Breast epithelium (tissue), 4 donors: ENCODE results near the gene DDX39B. TPM values are rescaled to one million over a fixed set of nuclear protein-coding genes. Genes with fewer than 3 reads are reported as not detected.

ENCODE experiments used
- DNase-seq, 2 donors: peaks; one replicate each; pipeline ENCODE4 v3.0.0-alpha.2; 2019; ENCODE audit warnings: low spot score in 2 of 2
- H3K27ac ChIP-seq, 2 donors: fragments of 200-600 bp; sonication (generic) in 1 of 2; one replicate each; pipeline ENCODE4 v1.5.1; 2016 to 2019; ENCODE audit warnings: mild to moderate bottlenecking in 1 of 2
- H3K27me3 ChIP-seq, 2 donors: fragments of 200-600 bp; sonication (generic) in 1 of 2; one replicate each; pipeline versions ENCODE4 v1.5.1 to v1.6.0; 2017 to 2019; ENCODE audit warnings: control low read depth in 1 of 2, mild to moderate bottlenecking in 1 of 2
- H3K36me3 ChIP-seq: fragments of 200-600 bp; one replicate; pipeline ENCODE4 v1.5.1; 2019
- H3K4me1 ChIP-seq, 2 donors: fragments of 200-600 bp; sonication (generic); one replicate each; pipeline ENCODE4 v1.5.1; 2016 to 2019; ENCODE audit warnings: control low read depth in 1 of 2
- H3K4me3 ChIP-seq, 3 donors: fragments of 200-600 bp; sonication (generic); 1 replicate in 2 of 3; 2 replicates in 1 of 3; pipeline ENCODE4 v1.5.1; 2016 to 2019; ENCODE audit warnings: mild to moderate bottlenecking in 3 of 3, moderate library complexity in 2 of 3
- H3K9me3 ChIP-seq, 2 donors: fragments of 200-600 bp; sonication (generic) in 1 of 2; one replicate each; pipeline ENCODE4 v1.5.1; 2016 to 2019; ENCODE audit warnings: control low read depth in 1 of 2
- POLR2A ChIP-seq: fragments of 450-650 bp; IDR thresholded peaks from one replicate; pipeline ENCODE4 v1.6.1; 2016; ENCODE audit warnings: antibody characterized with exemption, mild to moderate bottlenecking, moderate library complexity
- POLR2AphosphoS5 ChIP-seq, 3 donors: sonication (generic); formaldehyde crosslinking; IDR thresholded peaks; one replicate each; pipeline ENCODE4 v1.6.1; 2017; ENCODE audit warnings: antibody characterized with exemption in 3 of 3
- intact Hi-C: fragments of 100-400 bp; cut with DNase I; formaldehyde crosslinking; loops from one replicate; pipeline ENCODE4 v1.15.1; 2023; ENCODE audit warnings: low total_unique reads
- total RNA-seq, 3 donors: library from RNA; depleted of rRNA; stranded (reverse); fragments of >200 nt; gene quantifications; one replicate each; pipeline ENCODE4 v1.1.0, GENCODE V29; 2016
- TF ChIP-seq, protein P1 (sequence below), 3 donors: fragments of 450-650 bp; IDR thresholded peaks; one replicate each; pipeline ENCODE4 v1.5.1; 2016 to 2017; ENCODE audit warnings: antibody characterized with exemption in 3 of 3, mild to moderate bottlenecking in 3 of 3, moderate library complexity in 3 of 3

Gene DDX39B
- total RNA-seq, 3 donors from 2014 or later, result 315 to 336 (median 334) TPM

DNA sequence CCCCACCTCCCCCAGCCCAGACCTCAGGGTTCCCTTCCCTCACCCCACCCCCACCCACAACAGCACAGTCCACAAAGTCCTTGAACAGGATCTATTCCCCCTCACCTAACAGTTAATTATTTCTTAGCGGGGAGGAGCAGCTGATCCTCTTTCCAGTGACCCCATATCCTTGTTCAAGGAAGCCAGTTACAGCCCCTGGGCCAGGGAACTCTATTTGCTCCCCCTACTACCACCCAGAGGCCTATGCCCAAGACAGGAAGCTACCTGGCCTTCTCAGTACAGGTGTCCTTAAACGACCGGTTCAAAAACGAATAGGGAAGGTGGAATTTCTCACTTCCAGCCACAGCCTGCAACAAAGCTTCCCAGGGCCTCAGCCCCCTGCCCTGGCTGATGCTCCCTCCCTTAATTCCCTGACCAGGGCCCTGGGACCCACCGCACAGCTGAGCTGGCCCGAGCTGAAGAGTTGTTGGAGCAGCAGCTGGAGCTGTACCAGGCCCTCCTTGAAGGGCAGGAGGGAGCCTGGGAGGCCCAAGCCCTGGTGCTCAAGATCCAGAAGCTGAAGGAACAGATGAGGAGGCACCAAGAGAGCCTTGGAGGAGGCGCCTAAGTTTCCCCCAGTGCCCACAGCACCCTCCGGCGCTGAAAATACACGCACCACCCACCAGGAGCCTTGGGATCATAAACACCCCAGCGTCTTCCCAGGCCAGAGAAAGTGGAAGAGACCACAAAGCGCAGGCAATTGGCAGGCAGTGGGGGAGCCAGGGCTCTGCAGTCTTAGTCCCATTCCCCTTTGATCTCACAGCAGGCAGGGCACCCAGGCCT, 12.3 kb downstream of the DDX39B start:
- no peaks in the 10 kb centered on the region for H3K9me3 ChIP-seq
- no peaks in the 10 kb centered on the region for H3K4me1 ChIP-seq
- no peak for DNase-seq
- peak overlapping the region in 1 of 2 donors; percentile 19 for H3K27ac ChIP-seq
- intact Hi-C loops, result no loop called here
- peaks cover 10% of the 10 kb centered on the region for H3K36me3 ChIP-seq
- TF ChIP-seq, protein P1, sequence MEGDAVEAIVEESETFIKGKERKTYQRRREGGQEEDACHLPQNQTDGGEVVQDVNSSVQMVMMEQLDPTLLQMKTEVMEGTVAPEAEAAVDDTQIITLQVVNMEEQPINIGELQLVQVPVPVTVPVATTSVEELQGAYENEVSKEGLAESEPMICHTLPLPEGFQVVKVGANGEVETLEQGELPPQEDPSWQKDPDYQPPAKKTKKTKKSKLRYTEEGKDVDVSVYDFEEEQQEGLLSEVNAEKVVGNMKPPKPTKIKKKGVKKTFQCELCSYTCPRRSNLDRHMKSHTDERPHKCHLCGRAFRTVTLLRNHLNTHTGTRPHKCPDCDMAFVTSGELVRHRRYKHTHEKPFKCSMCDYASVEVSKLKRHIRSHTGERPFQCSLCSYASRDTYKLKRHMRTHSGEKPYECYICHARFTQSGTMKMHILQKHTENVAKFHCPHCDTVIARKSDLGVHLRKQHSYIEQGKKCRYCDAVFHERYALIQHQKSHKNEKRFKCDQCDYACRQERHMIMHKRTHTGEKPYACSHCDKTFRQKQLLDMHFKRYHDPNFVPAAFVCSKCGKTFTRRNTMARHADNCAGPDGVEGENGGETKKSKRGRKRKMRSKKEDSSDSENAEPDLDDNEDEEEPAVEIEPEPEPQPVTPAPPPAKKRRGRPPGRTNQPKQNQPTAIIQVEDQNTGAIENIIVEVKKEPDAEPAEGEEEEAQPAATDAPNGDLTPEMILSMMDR (IDR thresholded peaks at IDR 0.05), result no peak
- TF ChIP-seq POLR2A (no peak), POLR2AphosphoS5 (IDR thresholded peaks at IDR 0.05) (no peak)
- no peak overlapping the region for H3K4me3 ChIP-seq
- H3K27me3 ChIP-seq, result no peaks in the 10 kb centered on the region

DNA sequence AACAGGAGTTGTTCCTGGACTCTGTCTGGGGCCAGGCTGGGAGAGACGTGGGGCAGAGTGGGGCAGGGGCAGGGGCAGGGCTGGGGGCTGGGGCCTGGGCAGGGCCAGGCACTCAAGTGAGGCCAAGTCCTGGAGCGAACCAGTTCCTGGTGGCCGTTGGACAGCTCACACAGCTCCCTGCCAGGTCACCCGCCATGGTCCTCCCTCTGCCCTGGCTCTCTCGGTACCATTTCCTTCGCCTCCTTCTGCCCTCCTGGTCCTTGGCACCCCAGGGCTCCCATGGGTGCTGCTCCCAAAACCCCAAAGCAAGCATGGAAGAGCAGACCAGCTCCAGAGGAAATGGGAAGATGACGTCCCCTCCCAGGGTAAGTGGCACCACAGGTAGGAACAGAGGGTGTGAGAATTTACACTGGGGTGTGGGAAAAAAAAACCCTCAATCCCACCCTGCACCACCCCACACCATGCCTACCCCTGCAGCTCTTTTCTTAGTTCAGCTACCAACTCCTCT, 12.9 kb downstream of the DDX39B start, which contains the start of gene MCCD1:
TSS of gene MCCD1 (plus strand) at position 142 of the 508 bp plus-strand sequence. CDS start at position 195, 53 bp downstream.
- Histone ChIP-seq H3K36me3 (peaks cover 4% of the 10 kb centered on the region), H3K9me3 (no peaks in the 10 kb centered on the region), H3K4me1 (no peaks in the 10 kb centered on the region), H3K27ac (peak within 1 kb of the TSS in 1 of 2 donors; percentile 19), H3K27me3 (no peaks in the 10 kb centered on the region), H3K4me3 (no peak within 1 kb of the TSS)
- TF ChIP-seq POLR2AphosphoS5 (IDR thresholded peaks at IDR 0.05), result no peak
- no peak for DNase-seq
- intact Hi-C loops, result no loop called here

DNA sequence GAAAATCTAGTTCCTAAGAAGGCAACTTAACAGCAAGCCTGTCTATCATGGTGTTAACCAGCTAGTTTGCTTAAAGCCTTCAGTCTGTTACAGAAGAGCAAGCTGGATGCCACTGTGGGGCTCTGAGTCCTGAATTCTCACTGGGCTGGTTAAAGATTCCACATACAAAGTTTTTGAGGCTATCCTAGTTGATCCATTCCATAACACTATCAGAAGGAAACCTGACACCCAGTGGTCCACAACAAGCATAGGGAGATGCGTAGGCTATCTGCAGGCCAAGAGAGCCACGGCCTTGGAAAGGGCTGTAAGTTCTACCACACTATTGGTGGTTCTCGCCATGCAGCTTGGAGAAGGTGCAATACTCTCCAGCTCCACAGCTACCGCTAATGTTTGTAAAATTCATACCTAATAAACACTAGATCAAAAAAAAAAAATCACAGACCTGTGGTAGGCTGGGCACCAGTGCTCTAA, 13.5 kb downstream of the DDX39B start:
- intact Hi-C loops, result no loop called here
- no peak for TF ChIP-seq POLR2AphosphoS5 (IDR thresholded peaks at IDR 0.05)
- TF ChIP-seq, protein P1 (IDR thresholded peaks at IDR 0.05), result no peak
- no peak overlapping the region for H3K27ac ChIP-seq
- no peaks in the 10 kb centered on the region for H3K4me1 ChIP-seq
- no peak for DNase-seq
- no peaks in the 10 kb centered on the region for H3K36me3 ChIP-seq
- H3K9me3 ChIP-seq, result no peaks in the 10 kb centered on the region
- H3K27me3 ChIP-seq, result no peaks in the 10 kb centered on the region
- no peak overlapping the region for H3K4me3 ChIP-seq

DNA sequence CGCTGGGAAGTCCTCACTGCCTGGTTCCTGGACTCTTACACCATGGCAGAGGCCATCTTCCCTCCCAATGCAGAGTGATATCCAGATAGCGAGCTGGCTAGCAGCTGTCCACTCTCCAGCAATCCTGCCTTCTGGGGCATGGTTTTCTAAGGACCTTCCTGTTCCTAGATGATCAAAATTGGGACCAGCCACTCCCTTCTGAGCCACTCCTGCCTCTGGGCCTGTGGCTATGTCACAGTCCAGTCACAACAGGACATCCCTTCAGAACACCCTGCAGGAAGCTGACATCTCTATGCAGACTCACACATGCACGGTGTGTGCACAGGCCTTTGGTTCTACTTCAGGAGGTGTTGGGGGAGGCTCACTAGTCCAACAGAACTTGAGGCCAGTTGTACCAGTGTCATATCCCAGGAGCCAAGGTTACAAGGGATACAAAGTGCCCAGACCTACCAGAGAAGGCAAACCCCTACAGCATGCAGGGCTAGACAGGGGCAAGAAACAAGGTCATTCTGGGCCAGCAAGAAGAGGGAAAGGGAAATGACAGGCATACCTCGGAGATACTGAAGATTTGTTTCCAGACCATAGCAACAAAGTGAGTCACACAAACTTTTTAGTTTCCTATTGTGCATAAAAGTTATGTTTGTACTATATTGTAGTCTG, 15.7 kb downstream of the DDX39B start:
- H3K36me3 ChIP-seq, result no peaks in the 10 kb centered on the region
- H3K27ac ChIP-seq, result no peak overlapping the region
- H3K4me3 ChIP-seq, result no peak overlapping the region
- no peaks in the 10 kb centered on the region for H3K9me3 ChIP-seq
- TF ChIP-seq POLR2A, result no peak
- no peak for TF ChIP-seq POLR2AphosphoS5 (IDR thresholded peaks at IDR 0.05)
- TF ChIP-seq, protein P1 (IDR thresholded peaks at IDR 0.05), result no peak
- no peaks in the 10 kb centered on the region for H3K4me1 ChIP-seq
- intact Hi-C loops, result no loop called here
- DNase-seq, result no peak
- no peaks in the 10 kb centered on the region for H3K27me3 ChIP-seq

DNA sequence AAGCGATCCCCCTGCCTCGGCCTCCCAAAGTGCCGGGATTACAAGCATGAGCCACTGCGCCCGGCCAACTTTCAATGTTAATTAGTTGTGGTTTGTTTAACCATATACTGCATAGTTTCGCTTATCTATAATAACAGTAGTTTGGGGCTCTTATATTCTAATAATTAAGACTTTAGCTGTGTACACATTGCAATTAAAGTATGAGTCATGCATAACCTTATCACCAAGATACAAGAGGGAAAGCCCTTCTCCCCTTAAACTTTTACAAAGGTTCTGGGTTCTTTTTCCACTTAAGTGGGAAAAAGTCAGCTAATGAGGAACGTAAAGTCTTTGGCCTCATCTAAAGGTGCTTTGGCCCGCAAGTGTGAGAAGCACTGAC, 16.3 kb downstream of the DDX39B start:
- Histone ChIP-seq H3K4me1 (no peaks in the 10 kb centered on the region), H3K4me3 (no peak overlapping the region), H3K36me3 (no peaks in the 10 kb centered on the region), H3K9me3 (no peaks in the 10 kb centered on the region), H3K27ac (no peak overlapping the region), H3K27me3 (no peaks in the 10 kb centered on the region)
- DNase-seq, result no peak
- intact Hi-C loops, result no loop called here
- TF ChIP-seq, protein P1 (IDR thresholded peaks at IDR 0.05), result no peak
- no peak for TF ChIP-seq POLR2AphosphoS5 (IDR thresholded peaks at IDR 0.05)
- no peak for TF ChIP-seq POLR2A
